Pancreas (tissue), 10 donors: ENCODE measurements around the gene CLK1. TPM values are rescaled to one million over a fixed set of nuclear protein-coding genes. Genes with fewer than 3 reads are reported as not detected.

Experiments used
- ATAC-seq, 4 donors: fragments of 200-7000 bp; cut with Tn5 transposase; one replicate each; pipeline versions ENCODE4 v1.8.0 to v1.9.1; 2020; ENCODE audit warnings: mild to moderate bottlenecking in 4 of 4, moderate library complexity in 4 of 4
- DNase-seq, 6 donors: peaks; one replicate each; pipeline ENCODE4 v3.0.0-alpha.2; 2020
- FAIRE-seq: peaks from 2 replicates; lab custom pipeline; 2012; peaks lifted over from hg19 to GRCh38; lab: Jason Lieb, UNC
- H3K27ac ChIP-seq, 4 donors: fragments of 200-600 bp; sonication (generic); 1 replicate in 3 of 4; 2 replicates in 1 of 4; pipeline versions ENCODE4 v1.5.0 to v1.8.0; 2020
- H3K27me3 ChIP-seq, 4 donors: fragments of 200-600 bp; one replicate each; pipeline ENCODE4 v1.8.0; 2021
- H3K36me3 ChIP-seq, 3 donors: fragments of 200-600 bp; sonication (generic) in 1 of 3; one replicate each; pipeline versions ENCODE4 v1.5.0 to v1.8.0; 2020 to 2021
- H3K4me1 ChIP-seq, 3 donors: fragments of 200-600 bp; one replicate each; pipeline ENCODE4 v1.8.0; 2021
- H3K4me3 ChIP-seq, 4 donors: fragments of 200-600 bp; sonication (generic) in 2 of 4; one replicate each; pipeline versions ENCODE4 v1.5.0 to v1.8.0; 2020 to 2021
- H3K9me3 ChIP-seq, 4 donors: fragments of 200-600 bp; one replicate each; pipeline ENCODE4 v1.8.0; 2021
- WGBS, 2 donors: extraction: QIAGEN DNeasy Blood & Tissue Kit; methylation state at CpG; one replicate each; pipeline ENCODE4 v1.1.7; 2013; 5-methylcytosine and 5-hydroxymethylcytosine counted together
- intact Hi-C, 3 donors: fragments of 100-400 bp; cut with DNase I; formaldehyde crosslinking; loops; one replicate each; pipeline versions ENCODE4 v1.11.1 to v1.14.2; 2022
- polyA plus RNA-seq, 2 donors: library from polyadenylated mRNA; stranded (reverse); fragments of 200-250 nt; gene quantifications; one replicate each; pipeline ENCODE4 v1.2.3, GENCODE V29; 2013
- total RNA-seq, 6 donors: library from RNA; stranded (reverse); fragmentation: NEBNext Ultra II Directional in 4 of 6; extraction: Animal tissue kit (Norgen Biotek cat#: 25700) in 4 of 6; gene quantifications; one replicate each; pipeline versions ENCODE4 v1.2.1 to v1.2.4, GENCODE V29; 2021 to 2023
- TF ChIP-seq, protein P1 (sequence below), 4 donors: fragments of 200-600 bp; sonication (generic) in 3 of 4; IDR thresholded peaks; one replicate each; pipeline versions ENCODE4 v1.5.0 to v1.8.0; 2021; ENCODE audit warnings: antibody characterized with exemption in 4 of 4
- donor health status: healthy with polysubstance abuse.
- donor health status: DM: no; HTN: no; CAD: no; lungs with moderate emphysema.
- donor health status: DM: no; HTN: no; CAD: no.
- donor health status: control.
- donor health status: control.
- donor health status: Bipolar disorder and iron deficiency.
- donor health status: DM: yes; HTN: yes; CAD: no.
- donor health status: DM: no; HTN: no; CAD: no.
- donor health status: DM: no; HTN: no; CAD: no.
- donor health status: DM: yes; HTN: yes; CAD: no.

Gene CLK1
- total and polyA plus RNA-seq, 8 donors, result 45.0 to 573 (median 69.9) TPM

DNA sequence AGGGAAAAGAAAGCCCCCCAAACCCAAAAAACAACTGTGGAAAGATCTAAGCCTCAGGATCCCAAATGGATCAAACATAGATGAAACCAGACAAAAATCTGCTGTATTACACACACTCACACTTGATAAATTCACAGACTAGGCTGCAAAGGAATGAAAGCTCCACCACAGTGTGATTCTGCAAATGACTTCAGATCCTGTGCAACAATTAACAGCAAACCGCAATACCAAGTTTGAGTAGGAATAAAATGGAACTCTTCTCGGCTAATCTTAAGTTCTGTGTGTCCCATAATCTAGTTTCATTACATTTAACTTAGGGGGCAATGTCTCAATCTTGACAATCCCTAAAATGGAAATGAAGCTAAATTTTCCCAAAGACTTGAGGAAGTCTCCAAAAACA lies 11.9 kb downstream of the CLK1 start:
- FAIRE-seq (no peak), ATAC-seq (no peak), DNase-seq (no peak)
- no peak overlapping the region for H3K4me3 ChIP-seq
- 94 to 98% methylated on average over 2 of the region's 2 CpGs for WGBS, 2 donors
- intact Hi-C loops, result no loop called here
- H3K27ac ChIP-seq, result no peak overlapping the region
- H3K4me1 ChIP-seq, result no peaks in the 10 kb centered on the region
- H3K27me3 ChIP-seq, result no peaks in the 10 kb centered on the region
- H3K9me3 ChIP-seq, result no peaks in the 10 kb centered on the region
- TF ChIP-seq, protein P1, sequence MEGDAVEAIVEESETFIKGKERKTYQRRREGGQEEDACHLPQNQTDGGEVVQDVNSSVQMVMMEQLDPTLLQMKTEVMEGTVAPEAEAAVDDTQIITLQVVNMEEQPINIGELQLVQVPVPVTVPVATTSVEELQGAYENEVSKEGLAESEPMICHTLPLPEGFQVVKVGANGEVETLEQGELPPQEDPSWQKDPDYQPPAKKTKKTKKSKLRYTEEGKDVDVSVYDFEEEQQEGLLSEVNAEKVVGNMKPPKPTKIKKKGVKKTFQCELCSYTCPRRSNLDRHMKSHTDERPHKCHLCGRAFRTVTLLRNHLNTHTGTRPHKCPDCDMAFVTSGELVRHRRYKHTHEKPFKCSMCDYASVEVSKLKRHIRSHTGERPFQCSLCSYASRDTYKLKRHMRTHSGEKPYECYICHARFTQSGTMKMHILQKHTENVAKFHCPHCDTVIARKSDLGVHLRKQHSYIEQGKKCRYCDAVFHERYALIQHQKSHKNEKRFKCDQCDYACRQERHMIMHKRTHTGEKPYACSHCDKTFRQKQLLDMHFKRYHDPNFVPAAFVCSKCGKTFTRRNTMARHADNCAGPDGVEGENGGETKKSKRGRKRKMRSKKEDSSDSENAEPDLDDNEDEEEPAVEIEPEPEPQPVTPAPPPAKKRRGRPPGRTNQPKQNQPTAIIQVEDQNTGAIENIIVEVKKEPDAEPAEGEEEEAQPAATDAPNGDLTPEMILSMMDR (IDR thresholded peaks at IDR 0.05), result no peak
- peaks cover 5 to 68% (median 59%) of the 10 kb centered on the region in 3 donors for H3K36me3 ChIP-seq

DNA sequence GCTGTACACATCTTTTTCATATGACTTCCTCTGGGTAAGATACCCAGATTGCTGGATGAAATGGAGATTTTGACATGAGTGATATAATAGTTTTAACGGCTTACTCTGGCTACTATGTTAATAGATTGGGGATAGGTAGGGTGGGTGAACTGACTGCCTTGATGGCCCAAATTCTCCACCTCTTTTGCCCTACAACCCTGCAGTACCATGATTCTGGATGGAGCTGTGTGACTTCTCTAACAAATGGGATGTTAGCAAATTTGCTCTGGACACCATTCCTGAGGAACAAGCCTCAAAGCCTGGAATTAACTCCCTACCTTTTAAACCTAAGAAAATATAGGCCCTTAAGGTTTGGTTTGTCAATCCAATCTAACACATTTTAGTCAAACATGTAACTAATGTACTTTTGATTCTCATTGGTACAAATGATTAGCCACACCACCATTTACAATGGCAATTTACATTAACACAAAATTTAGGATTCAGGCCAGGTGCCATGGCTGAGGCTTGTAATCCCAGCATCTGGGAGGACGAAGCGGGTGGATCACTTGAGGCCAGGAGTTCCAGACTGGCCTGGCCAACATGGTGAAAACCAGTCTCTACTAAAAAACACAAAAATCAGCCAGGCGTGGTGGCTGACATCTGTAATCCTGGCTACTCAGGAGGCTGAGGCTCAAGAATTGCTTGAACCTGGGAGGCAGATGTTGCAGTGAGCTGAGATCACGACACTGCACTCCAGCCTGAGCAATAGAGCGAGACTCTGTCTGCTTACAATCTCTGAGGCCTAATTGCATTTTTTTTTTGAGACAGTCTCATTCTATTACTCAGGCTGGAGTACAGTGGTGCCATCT lies 12.8 kb downstream of the CLK1 start:
- Histone ChIP-seq H3K4me1 (no peaks in the 10 kb centered on the region), H3K9me3 (no peaks in the 10 kb centered on the region), H3K36me3 (peaks cover 5 to 58% (median 49%) of the 10 kb centered on the region in 3 donors), H3K27ac (no peak overlapping the region), H3K4me3 (no peak overlapping the region), H3K27me3 (no peaks in the 10 kb centered on the region)
- no peak for FAIRE-seq
- DNase-seq, result no peak
- peak in 1 of 4 donors; percentile 3 for ATAC-seq
- WGBS, 2 donors, result 95 to 98% methylated on average over 6 of the region's 6 CpGs
- intact Hi-C loops, result no loop called here
- TF ChIP-seq, protein P1 (IDR thresholded peaks at IDR 0.05), result no peak

DNA sequence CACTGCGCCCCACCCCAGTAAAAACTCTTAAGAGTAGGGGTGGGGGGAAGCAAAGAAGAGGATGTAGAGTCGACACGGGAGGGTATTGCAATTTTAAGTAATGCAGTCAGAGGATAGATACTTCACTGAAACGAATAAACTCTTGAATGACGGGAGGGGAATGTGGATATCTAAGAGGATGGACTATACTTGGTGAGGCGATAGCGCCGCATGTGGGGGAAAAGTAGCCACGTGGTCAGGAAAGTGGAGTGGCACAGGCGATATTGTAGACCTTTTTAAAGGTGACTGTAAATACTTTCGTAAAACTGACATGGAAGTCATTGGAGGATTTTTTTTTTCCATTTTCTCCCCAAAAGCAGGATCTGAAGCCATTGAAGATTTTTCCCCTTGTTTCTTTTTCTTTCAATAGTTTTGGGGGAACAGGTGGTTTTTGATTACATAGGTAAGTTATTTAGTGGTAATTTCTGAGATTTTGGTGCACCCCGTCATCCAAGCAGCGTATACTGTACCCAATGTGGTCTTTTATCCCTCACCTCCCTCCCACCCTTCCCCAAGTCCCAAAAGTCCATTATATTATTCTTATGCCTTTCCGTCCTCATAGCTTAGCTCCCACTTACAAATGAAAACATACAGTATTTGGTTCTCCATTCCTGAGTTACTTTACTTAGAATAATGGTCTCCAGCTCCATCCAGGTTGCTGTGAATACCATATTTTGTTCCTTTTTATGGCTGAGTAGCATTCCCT lies 13.8 kb downstream of the CLK1 start:
- ATAC-seq (peak in 1 of 4 donors; percentile 16), DNase-seq (no peak), FAIRE-seq (no peak)
- WGBS, 2 donors, result 85 to 90% methylated on average over 14 of the region's 14 CpGs
- Histone ChIP-seq H3K9me3 (no peaks in the 10 kb centered on the region), H3K4me3 (no peak overlapping the region), H3K4me1 (no peaks in the 10 kb centered on the region), H3K27ac (no peak overlapping the region), H3K27me3 (no peaks in the 10 kb centered on the region), H3K36me3 (peaks cover 5 to 49% (median 41%) of the 10 kb centered on the region in 3 donors)
- TF ChIP-seq, protein P1 (IDR thresholded peaks at IDR 0.05), result no peak
- intact Hi-C loops, result no loop called here

DNA sequence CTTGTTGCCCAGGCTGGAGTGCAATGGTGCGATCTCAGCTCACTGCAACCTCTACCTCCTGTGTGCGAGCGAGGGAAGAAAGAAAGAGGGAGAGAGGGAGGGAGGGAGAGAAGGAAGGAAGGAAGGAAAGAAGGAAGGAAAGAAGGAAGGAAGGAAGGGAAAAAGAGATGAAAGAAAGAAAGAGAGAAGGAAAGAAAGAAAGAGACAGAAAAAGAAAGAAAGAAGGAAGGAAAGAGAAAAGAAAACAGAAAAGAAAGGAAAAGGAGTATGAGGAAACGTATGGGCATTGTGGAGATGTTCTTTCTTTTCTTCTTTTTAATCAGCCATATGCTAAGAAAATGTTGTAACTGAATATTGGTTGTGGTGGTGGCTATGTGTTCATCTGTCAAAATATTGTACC lies 16.5 kb downstream of the CLK1 start:
- DNase-seq, result no peak
- TF ChIP-seq, protein P1 (IDR thresholded peaks at IDR 0.05), result no peak
- Histone ChIP-seq H3K36me3 (peaks cover under 1 to 21% (median 16%) of the 10 kb centered on the region in 3 donors), H3K4me3 (no peak overlapping the region), H3K27me3 (no peaks in the 10 kb centered on the region), H3K4me1 (no peaks in the 10 kb centered on the region), H3K27ac (no peak overlapping the region), H3K9me3 (no peaks in the 10 kb centered on the region)
- no peak for FAIRE-seq
- intact Hi-C loops, result no loop called here
- no peak for ATAC-seq
- 73 to 90% methylated on average over 4 of the region's 4 CpGs for WGBS, 2 donors
